Measurements from ENCODE around the gene MAPK14. TPM values are rescaled to one million over a fixed set of nuclear protein-coding genes. Genes with fewer than 3 reads are reported as not detected.

MAPK14 gene
- total RNA-seq, 1 experiment from 2014 or later, result 50.8 TPM

DNA sequence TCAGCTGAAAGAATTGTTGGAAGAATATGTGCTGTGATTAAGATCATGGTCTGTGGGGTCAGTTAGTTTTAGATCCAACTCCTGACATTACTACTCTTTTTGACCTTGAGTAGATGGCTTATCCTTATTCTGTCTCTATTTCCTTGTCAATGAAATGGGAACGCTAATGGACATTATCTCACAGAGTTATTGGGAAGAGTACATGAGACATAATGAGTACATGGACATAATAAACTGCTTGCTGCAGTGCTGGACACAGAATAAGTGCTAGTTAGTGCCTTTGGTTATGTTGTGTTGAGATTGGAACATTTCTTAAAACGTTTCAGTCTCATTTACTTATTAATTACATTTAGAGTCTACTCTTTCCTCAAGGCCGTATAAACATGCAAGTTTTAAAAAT, 42.6 kb downstream of the MAPK14 start:
- CTCF ChIA-PET, result no interaction called here
- H3K27ac ChIP-seq (ENCODE audit: low read depth, low read length, poor library complexity, severe bottlenecking), result no peak overlapping the region
- intact Hi-C loops (cut with micrococcal nuclease; ENCODE audit: unreplicated experiment), result no loop called here
- H3K36me3 ChIP-seq (ENCODE audit: insufficient read depth, low read length, poor library complexity, severe bottlenecking), result no peaks in the 10 kb centered on the region
- POLR2A ChIA-PET (ENCODE audit: low non-redundant PET), result no interaction called here
- no peak for TF ChIP-seq EZH2 (IDR thresholded peaks at IDR 0.05; ENCODE audit: borderline replicate concordance, low read depth, low read length, poor library complexity, severe bottlenecking)
- TF ChIP-seq, protein P1, sequence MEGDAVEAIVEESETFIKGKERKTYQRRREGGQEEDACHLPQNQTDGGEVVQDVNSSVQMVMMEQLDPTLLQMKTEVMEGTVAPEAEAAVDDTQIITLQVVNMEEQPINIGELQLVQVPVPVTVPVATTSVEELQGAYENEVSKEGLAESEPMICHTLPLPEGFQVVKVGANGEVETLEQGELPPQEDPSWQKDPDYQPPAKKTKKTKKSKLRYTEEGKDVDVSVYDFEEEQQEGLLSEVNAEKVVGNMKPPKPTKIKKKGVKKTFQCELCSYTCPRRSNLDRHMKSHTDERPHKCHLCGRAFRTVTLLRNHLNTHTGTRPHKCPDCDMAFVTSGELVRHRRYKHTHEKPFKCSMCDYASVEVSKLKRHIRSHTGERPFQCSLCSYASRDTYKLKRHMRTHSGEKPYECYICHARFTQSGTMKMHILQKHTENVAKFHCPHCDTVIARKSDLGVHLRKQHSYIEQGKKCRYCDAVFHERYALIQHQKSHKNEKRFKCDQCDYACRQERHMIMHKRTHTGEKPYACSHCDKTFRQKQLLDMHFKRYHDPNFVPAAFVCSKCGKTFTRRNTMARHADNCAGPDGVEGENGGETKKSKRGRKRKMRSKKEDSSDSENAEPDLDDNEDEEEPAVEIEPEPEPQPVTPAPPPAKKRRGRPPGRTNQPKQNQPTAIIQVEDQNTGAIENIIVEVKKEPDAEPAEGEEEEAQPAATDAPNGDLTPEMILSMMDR (conservative IDR thresholded peaks at IDR 0.05; ENCODE audit: low read depth, low read length), result no peak
- peaks cover 8% of the 10 kb centered on the region for H3K4me1 ChIP-seq (ENCODE audit: insufficient read depth, low read length, poor library complexity, severe bottlenecking)
- no peak overlapping the region for H3K4me3 ChIP-seq (ENCODE audit: low read depth, low read length, poor library complexity, severe bottlenecking)
- DNase-seq (ENCODE audit: low spot score), result no peak
- H3K27me3 ChIP-seq (replicated peaks; ENCODE audit: insufficient read depth, low read depth, low read length, poor library complexity), result no peaks in the 10 kb centered on the region
- H3K9me3 ChIP-seq (ENCODE audit: low read depth, low read length, poor library complexity, severe bottlenecking), result no peaks in the 10 kb centered on the region
- BruUV-seq (replicated peaks), result no TSS peak

DNA sequence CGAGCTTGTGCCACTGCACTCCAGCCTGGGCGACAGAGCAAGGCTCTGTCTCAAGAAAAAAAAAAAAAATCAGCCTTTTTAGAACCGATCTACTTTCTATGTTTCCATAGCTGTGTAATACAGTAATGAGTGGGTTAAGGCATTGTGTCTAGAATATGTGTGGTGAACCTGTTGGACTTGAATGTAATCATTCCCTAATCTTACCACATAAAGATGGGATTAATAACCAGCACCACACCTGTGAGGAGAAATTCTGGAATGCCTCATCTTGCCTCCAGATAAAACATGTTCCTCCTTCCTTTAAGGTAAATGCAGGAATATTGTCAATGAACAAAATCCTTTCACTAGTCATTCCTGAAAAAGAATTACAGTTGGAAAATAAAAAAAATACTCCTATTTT, 43.7 kb downstream of the MAPK14 start:
- ChIA-PET CTCF (no interaction called here), POLR2A (ENCODE audit: low non-redundant PET) (no interaction called here)
- Histone ChIP-seq H3K36me3 (ENCODE audit: insufficient read depth, low read length, poor library complexity, severe bottlenecking) (peaks cover 7% of the 10 kb centered on the region), H3K9me3 (ENCODE audit: low read depth, low read length, poor library complexity, severe bottlenecking) (no peaks in the 10 kb centered on the region), H3K4me1 (ENCODE audit: insufficient read depth, low read length, poor library complexity, severe bottlenecking) (peaks cover 8% of the 10 kb centered on the region), H3K27ac (ENCODE audit: low read depth, low read length, poor library complexity, severe bottlenecking) (no peak overlapping the region), H3K4me3 (ENCODE audit: low read depth, low read length, poor library complexity, severe bottlenecking) (no peak overlapping the region), H3K27me3 (replicated peaks; ENCODE audit: insufficient read depth, low read depth, low read length, poor library complexity) (no peaks in the 10 kb centered on the region)
- no TSS peak for BruUV-seq (replicated peaks)
- no peak for TF ChIP-seq EZH2 (IDR thresholded peaks at IDR 0.05; ENCODE audit: borderline replicate concordance, low read depth, low read length, poor library complexity, severe bottlenecking)
- TF ChIP-seq, protein P1 (conservative IDR thresholded peaks at IDR 0.05; ENCODE audit: low read depth, low read length), result no peak
- DNase-seq (ENCODE audit: low spot score), result no peak
- intact Hi-C loops (cut with micrococcal nuclease; ENCODE audit: unreplicated experiment), result no loop called here

DNA sequence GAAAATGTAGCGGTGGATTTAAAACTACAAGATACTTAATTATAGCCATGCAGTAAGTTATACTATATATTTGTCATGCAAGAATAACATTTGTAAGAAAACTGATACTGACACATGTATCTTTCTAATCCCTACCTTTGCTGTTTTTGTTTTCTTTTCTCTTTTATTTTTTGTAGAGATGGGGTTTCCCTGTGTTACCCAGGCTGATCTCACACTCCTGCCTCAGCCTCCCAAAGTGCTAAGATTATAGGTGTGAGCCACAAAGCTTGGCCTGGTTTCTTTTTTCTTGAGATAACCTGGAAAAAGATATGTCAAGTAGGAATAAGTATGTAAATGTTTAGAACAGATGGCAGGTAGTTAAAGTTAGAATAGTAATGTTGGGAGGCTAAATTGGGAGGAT, 44.1 kb downstream of the MAPK14 start:
- H3K4me1 ChIP-seq (ENCODE audit: insufficient read depth, low read length, poor library complexity, severe bottlenecking), result peaks cover 8% of the 10 kb centered on the region
- H3K27ac ChIP-seq (ENCODE audit: low read depth, low read length, poor library complexity, severe bottlenecking), result no peak overlapping the region
- H3K36me3 ChIP-seq (ENCODE audit: insufficient read depth, low read length, poor library complexity, severe bottlenecking), result peaks cover 8% of the 10 kb centered on the region
- no peaks in the 10 kb centered on the region for H3K27me3 ChIP-seq (replicated peaks; ENCODE audit: insufficient read depth, low read depth, low read length, poor library complexity)
- no peak overlapping the region for H3K4me3 ChIP-seq (ENCODE audit: low read depth, low read length, poor library complexity, severe bottlenecking)
- TF ChIP-seq, protein P1 (conservative IDR thresholded peaks at IDR 0.05; ENCODE audit: low read depth, low read length), result no peak
- TF ChIP-seq EZH2 (IDR thresholded peaks at IDR 0.05; ENCODE audit: borderline replicate concordance, low read depth, low read length, poor library complexity, severe bottlenecking), result no peak
- intact Hi-C loops (cut with micrococcal nuclease; ENCODE audit: unreplicated experiment), result no loop called here
- no peaks in the 10 kb centered on the region for H3K9me3 ChIP-seq (ENCODE audit: low read depth, low read length, poor library complexity, severe bottlenecking)
- no TSS peak for BruUV-seq (replicated peaks)
- no peak for DNase-seq (ENCODE audit: low spot score)
- ChIA-PET POLR2A (ENCODE audit: low non-redundant PET) (no interaction called here), CTCF (no interaction called here)

Measured in A673 (cell line).